ENCODE data around the gene EXOC4. TPM values are rescaled to one million over a fixed set of nuclear protein-coding genes. Genes with fewer than 3 reads are reported as not detected.

Gene EXOC4
- total and polyA plus RNA-seq, 12 donors, result 7.5 to 41.7 (median 34.6) TPM

GRCh38 chr7:133554330-133554729 is 301.5 kb downstream of the EXOC4 start:
- Histone ChIP-seq H3K36me3 (no peaks in the 10 kb centered on the region), H3K9me3 (no peaks in the 10 kb centered on the region), H3K27ac (no peak overlapping the region), H3K4me1 (peaks cover 0 to 7% (median 0%) of the 10 kb centered on the region in 9 donors), H3K4me3 (no peak overlapping the region), H3K27me3 (no peaks in the 10 kb centered on the region)
- WGBS, 2 donors, result 99% methylated on average over 2 of the region's 2 CpGs
- TF ChIP-seq CTCF (IDR thresholded peaks at IDR 0.05), result no peak
- intact Hi-C loops (cut with DNase I), result no loop called here
- ATAC-seq (no peak), DNase-seq (no peak)

- no peak for DNase-seq
- no peak overlapping the region for H3K4me3 ChIP-seq
- ATAC-seq, result no peak
- H3K4me1 ChIP-seq, result peaks cover 0 to 6% (median 0%) of the 10 kb centered on the region in 9 donors
- no peaks in the 10 kb centered on the region for H3K9me3 ChIP-seq
- intact Hi-C loops (cut with DNase I), result no loop called here
- H3K36me3 ChIP-seq, result no peaks in the 10 kb centered on the region
- no peaks in the 10 kb centered on the region for H3K27me3 ChIP-seq
- no peak for TF ChIP-seq CTCF (IDR thresholded peaks at IDR 0.05)
- 27 to 31% methylated on average over 2 of the region's 2 CpGs for WGBS, 2 donors
- no peak overlapping the region for H3K27ac ChIP-seq
These were observed 303.2 kb downstream of the EXOC4 start for GRCh38 chr7:133556048-133556447.

GRCh38 chr7:133556553-133556952 is 303.7 kb downstream of the EXOC4 start:
- H3K4me1 ChIP-seq, result peaks cover 0 to 6% (median 0%) of the 10 kb centered on the region in 9 donors
- no peaks in the 10 kb centered on the region for H3K9me3 ChIP-seq

GRCh38 chr7:133560900-133561299 is 308.0 kb downstream of the EXOC4 start:
- intact Hi-C loops (cut with DNase I), result no loop called here
- no peak for DNase-seq
- H3K4me1 ChIP-seq, result peaks cover 0 to 5% (median 0%) of the 10 kb centered on the region in 9 donors
- H3K27ac ChIP-seq, result no peak overlapping the region
- no peak overlapping the region for H3K4me3 ChIP-seq
- no peak for TF ChIP-seq CTCF (IDR thresholded peaks at IDR 0.05)
- H3K27me3 ChIP-seq, result no peaks in the 10 kb centered on the region
- no peak for ATAC-seq
- 97 to 98% methylated on average over 2 of the region's 2 CpGs for WGBS, 2 donors
- H3K36me3 ChIP-seq, result no peaks in the 10 kb centered on the region
- H3K9me3 ChIP-seq, result no peaks in the 10 kb centered on the region

More at GRCh38 chr7:133556553-133556952, 303.7 kb downstream of the EXOC4 start:
- Histone ChIP-seq H3K36me3 (no peaks in the 10 kb centered on the region), H3K27ac (no peak overlapping the region), H3K27me3 (no peaks in the 10 kb centered on the region), H3K4me3 (no peak overlapping the region)
- intact Hi-C loops (cut with DNase I), result no loop called here
- no peak for TF ChIP-seq CTCF (IDR thresholded peaks at IDR 0.05)
- DNase-seq, result no peak
- WGBS, 2 donors, result 93 to 95% methylated on average over 6 of the region's 6 CpGs
- ATAC-seq, result no peak

All from heart right ventricle (tissue), 16 donors.